GM13977 (cell line): ENCODE results near the gene A1CF.

Source experiments
- DNase-seq: peaks from one replicate; pipeline ENCODE4 v3.0.0; 2012; ENCODE audit warnings: low spot score
- in situ Hi-C: fragments of 300-500 bp; cut with MboI; formaldehyde crosslinking; loops from one replicate; pipeline ENCODE4 v1.12.0; 2022; ENCODE audit warnings: low sequenced_read_pairs, low pct_unique_long_range_greater_than_20kb, mixed read lengths, inconsistent platforms; ENCODE audit not compliant: unreplicated experiment
- TF ChIP-seq, protein P1 (sequence below): IDR thresholded peaks from 2 replicates; pipeline ENCODE4 v1.5.1; 2012; ENCODE audit warnings: mild to moderate bottlenecking, control low read depth; ENCODE audit not compliant: insufficient read depth; ENCODE audit errors: extremely low read depth, missing control alignments

Gene A1CF

DNA sequence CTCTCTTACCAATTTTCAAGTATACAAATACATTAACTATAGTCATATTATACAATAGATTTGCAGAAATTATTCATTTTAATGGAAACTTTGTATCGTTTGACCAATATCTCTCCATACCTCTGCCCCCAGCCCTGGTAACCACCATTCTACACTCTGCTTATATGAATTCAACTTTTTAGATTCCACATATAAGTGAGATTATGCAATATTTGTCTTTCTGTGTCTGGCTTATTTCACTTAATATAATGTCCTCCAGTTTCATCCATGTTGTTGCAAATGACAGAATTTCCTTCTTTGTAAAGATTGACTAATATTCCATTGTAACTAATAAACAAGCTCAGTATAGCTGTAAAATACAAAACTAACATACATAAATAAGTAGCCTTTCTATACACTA lies 55.4 kb downstream of the A1CF start:
- TF ChIP-seq, protein P1, sequence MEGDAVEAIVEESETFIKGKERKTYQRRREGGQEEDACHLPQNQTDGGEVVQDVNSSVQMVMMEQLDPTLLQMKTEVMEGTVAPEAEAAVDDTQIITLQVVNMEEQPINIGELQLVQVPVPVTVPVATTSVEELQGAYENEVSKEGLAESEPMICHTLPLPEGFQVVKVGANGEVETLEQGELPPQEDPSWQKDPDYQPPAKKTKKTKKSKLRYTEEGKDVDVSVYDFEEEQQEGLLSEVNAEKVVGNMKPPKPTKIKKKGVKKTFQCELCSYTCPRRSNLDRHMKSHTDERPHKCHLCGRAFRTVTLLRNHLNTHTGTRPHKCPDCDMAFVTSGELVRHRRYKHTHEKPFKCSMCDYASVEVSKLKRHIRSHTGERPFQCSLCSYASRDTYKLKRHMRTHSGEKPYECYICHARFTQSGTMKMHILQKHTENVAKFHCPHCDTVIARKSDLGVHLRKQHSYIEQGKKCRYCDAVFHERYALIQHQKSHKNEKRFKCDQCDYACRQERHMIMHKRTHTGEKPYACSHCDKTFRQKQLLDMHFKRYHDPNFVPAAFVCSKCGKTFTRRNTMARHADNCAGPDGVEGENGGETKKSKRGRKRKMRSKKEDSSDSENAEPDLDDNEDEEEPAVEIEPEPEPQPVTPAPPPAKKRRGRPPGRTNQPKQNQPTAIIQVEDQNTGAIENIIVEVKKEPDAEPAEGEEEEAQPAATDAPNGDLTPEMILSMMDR = no peak
- DNase-seq = no peak
- in situ Hi-C loops = no loop called here

DNA sequence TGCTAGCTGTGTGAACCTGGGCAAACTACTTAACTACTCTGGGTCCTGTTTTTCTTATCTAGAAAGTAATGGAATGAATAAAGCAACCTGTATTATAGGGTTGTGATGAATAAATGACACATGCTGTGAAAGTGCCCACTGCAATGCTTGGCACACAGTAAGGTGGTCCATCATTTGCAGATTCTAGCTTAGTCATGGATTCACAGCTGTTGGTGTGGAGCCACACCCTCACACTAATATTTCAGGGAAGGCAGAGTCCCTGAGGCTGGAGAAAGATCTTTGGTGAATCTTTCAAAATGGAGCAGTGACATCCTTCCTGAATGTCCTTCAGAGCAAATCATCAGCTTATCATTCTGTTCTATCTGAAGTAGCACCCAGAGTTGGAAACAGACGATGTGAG lies 60.6 kb downstream of the A1CF start:
- TF ChIP-seq, protein P1 = no peak
- DNase-seq = no peak
- in situ Hi-C loops = no loop called here

DNA sequence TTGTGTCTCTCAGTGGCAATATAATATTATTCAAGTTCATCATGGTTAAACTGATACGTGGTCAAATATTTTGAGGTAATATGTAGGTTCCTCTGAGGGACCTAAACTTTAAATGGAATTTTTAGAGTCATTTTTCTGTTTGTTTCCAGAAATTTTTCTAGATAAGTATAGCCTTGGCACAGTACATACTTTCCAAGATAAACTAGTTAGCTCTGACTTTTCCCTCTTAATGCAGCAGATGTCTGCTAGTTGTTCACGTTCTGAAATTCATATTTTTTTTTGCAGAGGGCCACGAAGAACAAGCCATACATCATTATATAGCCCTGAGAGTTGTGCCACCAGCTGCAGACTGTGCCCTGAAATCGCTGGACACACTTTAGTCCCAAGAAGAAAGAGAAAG lies 61.6 kb downstream of the A1CF start:
- in situ Hi-C loops = no loop called here
- TF ChIP-seq, protein P1 = no peak
- DNase-seq = no peak

DNA sequence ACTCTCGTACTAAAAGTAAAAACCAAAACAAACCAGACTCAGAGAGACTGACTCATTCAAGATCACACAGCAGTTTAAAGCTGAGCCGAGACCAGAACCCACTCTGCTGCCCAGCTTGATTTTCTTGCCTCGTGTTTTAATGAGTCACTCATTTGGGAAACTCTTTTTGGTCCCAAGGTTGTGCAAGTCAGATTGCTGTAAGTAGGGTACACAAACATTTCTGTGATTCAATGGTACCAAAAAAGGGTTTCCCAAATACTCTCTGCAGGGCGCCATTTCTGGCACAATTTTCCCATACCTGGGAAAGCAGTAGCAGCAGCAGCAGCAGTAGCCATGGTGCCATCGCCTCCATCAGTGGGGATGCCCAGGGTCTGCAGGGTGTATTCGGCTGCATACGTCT lies 75.8 kb downstream of the A1CF start:
- TF ChIP-seq, protein P1 = no peak
- in situ Hi-C loops = no loop called here
- DNase-seq = no peak

DNA sequence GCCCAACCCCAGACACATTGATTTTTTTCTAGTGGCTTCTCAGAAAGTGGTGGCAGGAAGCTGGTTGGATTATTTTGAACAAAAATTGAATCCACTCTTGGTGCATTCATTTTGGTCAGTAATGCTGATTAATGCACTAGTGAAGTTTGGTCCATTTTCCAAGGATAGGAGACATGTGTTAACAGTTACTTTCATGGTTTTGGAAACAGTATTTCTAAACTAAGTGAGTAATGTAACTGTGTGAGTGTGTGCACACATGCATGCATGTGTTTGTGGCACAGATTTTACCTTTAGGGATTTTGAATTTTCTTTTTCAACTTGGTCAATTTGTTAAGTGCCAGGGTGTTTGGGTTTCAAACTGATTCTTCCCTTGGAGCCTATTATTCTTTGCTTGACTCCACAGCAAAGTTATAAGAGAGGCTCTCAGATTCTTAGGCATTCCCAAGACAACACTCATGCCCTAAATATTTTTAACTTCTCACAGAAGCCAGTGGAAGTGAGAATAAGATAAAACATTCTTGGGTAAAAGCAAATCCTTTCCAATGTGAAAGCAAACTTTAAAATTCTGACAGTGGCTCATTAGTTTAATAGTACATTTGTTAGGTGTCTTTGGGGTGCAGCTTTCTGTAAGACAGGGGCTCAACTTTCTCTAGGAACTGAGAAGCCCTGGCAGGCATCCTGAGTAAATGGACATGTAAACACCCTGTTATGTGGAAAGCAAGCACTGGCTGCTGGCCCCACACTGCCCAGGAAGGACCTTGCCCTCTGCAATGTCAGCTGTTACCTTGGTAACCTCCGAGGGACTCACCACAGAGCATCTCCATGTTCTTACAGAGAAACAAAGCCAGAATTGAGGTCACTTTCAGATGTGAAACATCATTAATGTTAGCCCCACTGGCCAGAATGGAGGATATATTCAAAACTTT lies 77.3 kb downstream of the A1CF start:
- in situ Hi-C loops = no loop called here
- TF ChIP-seq, protein P1 = no peak
- DNase-seq = no peak

DNA sequence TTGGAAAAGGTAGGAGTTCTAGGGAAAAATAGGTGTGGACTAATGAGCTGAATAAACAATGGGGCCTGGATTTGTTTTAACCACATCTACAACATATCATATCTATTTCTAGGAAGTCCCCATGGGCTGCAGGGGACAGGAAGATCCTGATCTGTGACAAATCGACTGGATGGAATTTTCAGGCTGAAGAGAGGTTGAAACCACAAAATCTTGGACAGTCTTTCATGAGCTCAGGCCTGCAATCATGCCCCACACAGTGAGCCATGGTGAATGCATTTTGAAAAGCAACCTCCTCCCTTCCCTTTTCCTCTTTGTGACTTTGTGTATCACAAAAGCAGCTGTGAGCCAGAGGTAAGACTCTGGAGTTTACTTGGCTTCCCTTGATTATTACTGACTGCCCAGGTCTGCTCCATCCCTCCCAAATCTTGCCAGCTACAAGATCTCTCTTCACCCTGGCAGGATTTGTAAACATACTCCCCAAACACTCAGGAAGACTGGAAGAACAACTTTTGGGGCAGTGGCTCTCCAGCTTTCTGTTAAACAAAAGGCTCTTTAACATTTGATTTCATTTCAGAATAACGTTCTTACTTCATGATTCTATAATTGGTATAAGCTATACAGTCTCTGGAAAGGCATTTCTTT lies 79.3 kb downstream of the A1CF start:
- in situ Hi-C loops = no loop called here
- DNase-seq = no peak
- TF ChIP-seq, protein P1 = no peak
